ENCODE data around the gene GXYLT2.

The GXYLT2 gene

GRCh38 chr3:72891053-72891855 is 3.4 kb downstream of the GXYLT2 start (continued):
- no peak for TF ChIP-seq TSHZ1 (tag by site-specific recombination; IDR thresholded peaks at IDR 0.05; ENCODE audit: borderline replicate concordance)
- peak; percentile 94 for TF ChIP-seq WT1 (tag by site-specific recombination; IDR thresholded peaks at IDR 0.05)
- TF ChIP-seq ZNF692 (tag by site-specific recombination; IDR thresholded peaks at IDR 0.05): peak; percentile 54; the same call in 1 of the 2 replicates
- 0 out of 2 replicates have a peak, but pooled peaks have one; percentile 43 for TF ChIP-seq HIC1 (tag by site-specific recombination; IDR thresholded peaks at IDR 0.05)
- TF ChIP-seq HOXC10 (CRISPR knock-in tag; IDR thresholded peaks at IDR 0.05): no peak
- TF ChIP-seq ZNF426 (tag by site-specific recombination; IDR thresholded peaks at IDR 0.05): no peak
- peak; percentile 94 for TF ChIP-seq SP7 (tag by site-specific recombination; IDR thresholded peaks at IDR 0.05)
- TF ChIP-seq ZNF26 (tag by site-specific recombination; IDR thresholded peaks at IDR 0.05): no peak
- peak; percentile 45 for TF ChIP-seq GLIS2 (tag by site-specific recombination; IDR thresholded peaks at IDR 0.05)
- no peak for TF ChIP-seq IKZF3 (tag by site-specific recombination; IDR thresholded peaks at IDR 0.05)
- peak; percentile 87; the same call in 1 of the 2 replicates for TF ChIP-seq ZBTB48 (tag by site-specific recombination; IDR thresholded peaks at IDR 0.05)
- peak; percentile 58; the same call in 1 of the 2 replicates for TF ChIP-seq ZNF398 (tag by site-specific recombination; IDR thresholded peaks at IDR 0.05)
- peak; percentile 29; the same call in 1 of the 2 replicates for TF ChIP-seq MZF1 (tag by site-specific recombination; IDR thresholded peaks at IDR 0.05; ENCODE audit: borderline replicate concordance)
- peak; percentile 56; the same call in 1 of the 2 replicates for TF ChIP-seq INSM2 (tag by site-specific recombination; IDR thresholded peaks at IDR 0.05)
- TF ChIP-seq ZNF48 (tag by site-specific recombination; IDR thresholded peaks at IDR 0.05): no peak
- 0 out of 2 replicates have a peak, but pooled peaks have one; percentile 43 for TF ChIP-seq ZNF639 (tag by site-specific recombination; IDR thresholded peaks at IDR 0.05)
- TF ChIP-seq ZNF157 (tag by site-specific recombination; IDR thresholded peaks at IDR 0.05): no peak
- TF ChIP-seq ZNF776 (tag by site-specific recombination; IDR thresholded peaks at IDR 0.05; ENCODE audit: borderline replicate concordance): no peak
- TF ChIP-seq ZNF10 (tag by site-specific recombination; IDR thresholded peaks at IDR 0.05): peak; percentile 80; the same call in 1 of the 2 replicates

Measured in HEK293 (cell line).